ENCODE data around the gene GALK2.

The GALK2 gene

DNA sequence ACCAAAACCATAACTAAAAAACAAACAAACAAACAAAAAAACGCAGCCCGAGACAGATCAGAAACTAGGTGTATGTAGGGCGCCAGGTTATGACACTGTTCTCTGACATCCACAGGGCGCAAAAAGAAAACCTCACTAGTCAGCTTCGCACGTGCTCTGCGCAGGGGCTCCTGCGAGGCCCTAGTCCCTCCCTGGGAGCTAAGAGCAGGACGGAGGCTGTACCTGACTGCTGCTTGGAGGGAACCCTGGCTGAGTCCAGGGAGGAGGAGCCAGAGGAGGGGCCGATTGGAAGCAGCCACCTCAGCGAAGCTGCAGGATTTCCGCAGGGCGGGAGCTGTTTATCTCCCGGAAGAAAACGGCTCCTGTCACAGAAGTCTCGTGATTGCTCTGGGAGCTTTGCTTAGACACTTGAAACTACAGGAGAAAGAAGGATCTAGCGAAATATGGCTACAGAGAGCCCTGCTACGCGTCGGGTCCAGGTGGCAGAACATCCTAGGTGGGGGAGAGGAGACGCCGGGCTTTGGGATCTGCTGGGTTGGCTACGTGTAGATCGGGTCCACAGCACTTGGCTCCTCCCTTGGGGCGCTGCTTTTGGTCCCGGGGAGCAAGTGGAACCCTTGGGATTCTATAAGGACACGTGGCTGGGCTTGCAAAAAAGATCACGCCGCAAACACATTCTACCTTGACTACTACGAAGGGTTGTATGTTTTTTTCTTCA lies at the start of gene GALK2:
GALK2 (plus strand) TSS at position 368 of the 718 bp plus-strand sequence; CDS start at position 444, 76 bp downstream.
- peak; percentile 83 for DNase-seq

DNA sequence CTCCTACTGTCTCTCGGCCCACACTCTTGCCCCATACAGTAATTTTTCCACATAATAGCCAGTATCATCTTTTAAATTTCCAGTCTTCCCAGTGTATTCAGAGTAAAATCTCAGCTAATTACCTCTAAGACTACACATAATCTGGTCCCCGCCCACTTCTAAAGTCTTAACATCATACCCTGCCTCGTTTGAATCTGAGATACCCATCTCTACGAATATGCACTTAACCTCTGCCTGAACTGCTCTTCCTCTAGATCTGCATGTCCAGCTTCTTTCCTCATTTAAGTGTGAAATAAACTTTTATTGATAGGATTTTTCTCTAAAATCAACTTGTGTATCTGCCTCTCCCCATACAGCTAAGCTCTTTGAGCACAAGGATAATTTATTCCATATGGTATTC lies 49.2 kb upstream of the GALK2 start:
- DNase-seq: no peak

DNA sequence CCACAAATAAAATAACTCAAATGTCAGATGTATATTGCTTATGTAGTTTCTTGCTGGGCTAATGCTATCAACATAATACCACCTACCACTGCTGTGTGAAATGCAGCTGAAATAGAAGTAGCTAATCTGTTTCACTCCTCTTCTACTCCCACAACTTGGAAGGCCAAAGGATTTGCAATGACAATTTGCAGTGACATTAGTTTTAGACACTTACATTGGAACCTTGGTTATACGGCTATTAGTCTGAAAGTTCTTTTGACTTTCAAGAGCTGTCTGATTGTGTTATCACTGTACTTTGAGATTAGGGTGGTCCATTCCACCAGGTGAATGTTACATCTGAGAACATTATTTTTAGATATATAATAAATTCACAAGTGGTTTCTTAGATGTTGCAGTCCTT lies 48.1 kb upstream of the GALK2 start:
- no peak for DNase-seq

DNA sequence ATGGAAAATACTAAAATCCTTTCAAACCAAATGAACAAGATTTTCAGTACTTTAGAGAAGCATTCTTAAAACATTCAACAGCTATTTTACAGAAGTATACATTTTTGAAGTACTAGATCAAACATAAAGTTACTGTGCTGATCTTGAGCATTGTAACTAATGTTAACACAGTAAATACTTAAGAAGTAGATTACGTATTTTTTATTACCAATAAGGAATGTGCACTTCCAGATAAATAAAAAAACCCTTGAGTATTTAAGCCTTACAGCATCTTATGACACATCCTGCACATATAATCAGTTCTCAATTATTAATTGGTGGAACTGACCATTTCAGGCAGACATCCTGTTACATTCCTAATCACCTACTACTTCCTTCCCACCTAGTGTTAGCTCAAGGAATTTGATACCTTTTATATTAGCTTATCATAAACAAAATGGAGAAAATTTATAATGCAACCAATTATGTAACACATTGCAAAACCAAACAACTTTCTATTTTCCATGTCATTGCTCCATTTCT lies 47.4 kb upstream of the GALK2 start:
- DNase-seq: no peak

DNA sequence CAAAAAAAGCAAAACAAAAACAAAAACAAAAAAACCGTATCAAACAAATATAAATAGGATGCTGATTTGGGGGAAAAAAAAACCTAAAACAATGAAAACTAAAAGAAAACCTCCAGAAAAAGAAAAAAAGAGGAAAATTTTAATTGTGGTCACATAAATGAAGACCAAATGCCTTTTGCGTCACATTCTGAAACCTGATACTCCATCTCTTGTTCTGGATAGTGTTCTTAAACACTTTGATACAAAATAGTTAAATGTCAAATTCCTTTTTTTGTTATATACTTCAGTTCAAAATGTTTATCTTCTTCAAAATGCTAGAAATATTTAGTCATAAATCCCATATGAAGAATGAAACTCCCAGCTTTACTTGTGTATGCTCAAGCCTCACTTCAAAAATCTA lies 45.7 kb upstream of the GALK2 start:
- no peak for DNase-seq

DNA sequence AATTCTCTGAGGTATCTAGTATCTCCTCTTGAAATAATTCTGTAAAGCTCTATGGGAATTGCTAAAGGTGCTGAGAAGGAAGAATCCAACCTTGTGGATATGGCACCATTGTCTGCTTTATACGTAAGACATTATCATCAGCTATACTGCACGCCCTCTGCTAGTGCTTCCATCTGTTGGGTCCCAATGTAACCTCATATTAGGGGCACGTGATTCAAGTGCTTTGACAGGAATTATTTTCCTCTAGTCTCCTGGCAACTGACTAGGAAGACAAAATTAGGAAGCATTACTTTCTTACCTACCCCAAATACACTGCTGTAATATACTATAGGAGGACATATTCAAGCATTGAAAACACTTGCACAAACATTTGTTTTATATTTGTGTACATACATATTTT lies 38.6 kb upstream of the GALK2 start:
- no peak for DNase-seq

DNA sequence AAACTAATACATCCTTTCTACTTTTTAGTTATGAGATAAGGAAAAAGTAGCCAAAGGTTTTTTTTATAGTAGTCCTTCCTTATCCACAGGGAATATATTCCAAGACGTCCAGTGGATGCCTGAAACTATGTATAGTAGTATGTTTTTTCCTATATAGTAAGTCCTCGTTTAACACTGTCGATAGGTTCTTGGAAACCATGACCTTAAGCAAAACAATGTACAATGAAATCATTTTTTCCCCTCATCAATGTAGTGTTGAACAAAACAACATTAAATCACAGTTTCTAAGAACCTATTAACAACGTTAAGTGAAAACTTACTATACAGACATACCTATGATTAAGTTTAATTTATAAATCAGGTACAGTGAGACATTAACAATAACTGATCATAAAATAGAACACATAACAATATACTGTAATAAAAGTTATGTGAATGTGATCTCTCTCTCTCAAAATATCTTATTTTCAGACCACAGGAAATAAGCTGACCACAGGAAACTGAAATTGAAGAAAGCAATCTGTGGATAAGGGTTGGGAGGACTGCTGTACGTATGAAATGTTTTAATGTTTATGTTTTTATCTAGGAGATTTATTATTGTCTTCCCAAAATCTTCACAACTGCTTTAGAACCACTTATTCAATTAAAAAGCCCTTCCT lies 35.2 kb upstream of the GALK2 start:
- DNase-seq: no peak

DNA sequence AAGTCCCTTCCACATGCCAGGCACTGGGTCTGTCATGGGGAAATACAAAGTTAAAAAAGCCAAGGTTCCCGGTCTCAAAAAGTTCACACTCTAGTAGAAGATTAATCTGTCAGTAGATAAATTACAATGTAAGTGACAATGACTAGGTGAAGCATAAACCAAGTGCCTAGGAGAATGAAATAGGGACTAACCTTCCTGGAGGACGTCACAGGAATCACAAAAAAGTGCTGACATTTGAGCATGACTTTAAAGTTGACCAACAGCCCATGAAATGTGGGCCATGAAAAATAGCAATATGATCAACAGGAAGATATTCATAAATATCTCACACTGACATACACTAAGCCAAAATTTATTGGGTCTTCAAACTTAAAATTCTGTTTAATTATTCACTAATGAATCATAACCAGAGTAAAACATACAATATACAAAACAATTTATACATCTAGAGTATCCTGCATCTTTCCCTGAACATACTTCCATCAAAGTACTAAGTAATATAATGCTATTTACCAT lies 34.6 kb upstream of the GALK2 start:
- DNase-seq: no peak

DNA sequence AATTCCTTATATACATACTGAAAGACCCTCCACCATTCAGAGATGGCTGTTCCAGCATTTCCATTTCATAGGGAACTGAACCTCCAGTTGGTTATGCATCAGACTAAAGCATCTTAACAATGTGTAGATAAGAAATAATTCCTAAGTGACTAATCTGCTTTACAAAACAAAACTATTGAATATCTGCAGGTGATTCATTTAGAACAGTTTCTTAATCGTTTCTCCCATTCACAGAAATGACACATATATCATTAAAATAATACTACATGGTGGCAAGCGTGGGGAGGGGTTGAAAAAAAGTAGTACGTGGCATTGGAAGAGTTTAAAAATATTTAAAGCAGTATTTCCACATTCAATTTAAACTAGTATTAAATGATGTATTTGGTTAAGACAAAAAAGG lies 34.1 kb upstream of the GALK2 start:
- no peak for DNase-seq

DNA sequence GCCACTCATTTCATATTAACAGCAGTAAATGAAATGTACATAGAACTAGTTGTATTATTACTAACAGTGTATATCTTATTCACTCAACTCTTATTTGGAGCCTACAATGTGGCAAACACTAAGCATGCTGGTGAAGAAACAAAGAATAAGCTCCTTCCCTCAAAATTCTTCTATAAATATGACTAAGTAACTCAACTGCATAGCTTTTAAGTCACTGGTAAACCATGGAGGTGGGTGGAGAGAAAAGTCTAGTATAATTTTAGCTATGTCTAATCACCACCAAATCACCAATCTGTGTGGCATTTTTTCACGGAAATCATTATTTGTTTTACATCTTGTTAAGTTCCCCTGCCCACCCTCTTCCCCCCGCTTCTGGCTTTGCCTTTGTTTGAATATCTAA lies 32.2 kb upstream of the GALK2 start:
- no peak for DNase-seq

DNA sequence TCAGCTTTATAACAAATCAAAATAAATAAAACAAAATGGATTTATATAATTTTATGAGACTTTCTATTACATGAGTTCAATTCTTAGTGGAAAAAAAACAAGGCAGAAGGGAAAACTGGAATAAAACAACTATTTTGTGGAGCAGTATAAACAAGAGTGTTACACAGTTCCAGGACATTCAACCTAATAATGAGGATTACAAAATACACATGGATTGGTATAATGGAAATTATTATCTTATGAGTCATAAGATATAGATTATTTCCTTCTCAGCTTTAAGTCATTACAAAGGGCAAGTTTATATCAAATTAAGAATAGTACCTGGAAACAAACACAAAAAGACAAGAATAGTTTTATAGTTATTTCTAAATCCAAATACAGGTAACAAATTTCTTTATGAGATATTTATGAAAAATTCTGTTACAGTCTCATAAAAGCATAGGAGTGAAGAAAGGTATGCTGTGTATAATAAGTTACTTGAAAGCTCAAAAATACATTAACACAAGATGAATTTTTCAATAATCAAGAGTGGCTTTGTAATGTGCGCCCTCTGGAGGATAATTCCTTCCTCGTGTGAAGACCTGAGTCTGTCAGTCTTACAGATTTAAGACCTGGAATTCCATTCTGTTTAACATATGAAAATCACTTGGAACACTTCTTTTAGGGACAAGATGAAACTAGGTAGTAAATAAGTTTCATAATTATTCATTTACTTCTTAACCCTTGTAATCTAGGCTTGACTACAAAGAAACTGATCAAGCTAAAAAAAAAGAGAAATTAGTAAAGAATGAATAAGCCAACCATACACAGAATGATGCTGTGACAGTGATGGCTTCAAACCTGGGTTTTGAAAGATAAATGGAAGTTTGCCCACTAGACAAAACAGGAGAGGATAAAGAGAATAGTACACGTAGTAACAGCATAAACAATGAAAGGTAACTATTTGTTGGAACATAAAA lies 24.1 kb upstream of the GALK2 start:
- DNase-seq: peak; percentile 23

DNA sequence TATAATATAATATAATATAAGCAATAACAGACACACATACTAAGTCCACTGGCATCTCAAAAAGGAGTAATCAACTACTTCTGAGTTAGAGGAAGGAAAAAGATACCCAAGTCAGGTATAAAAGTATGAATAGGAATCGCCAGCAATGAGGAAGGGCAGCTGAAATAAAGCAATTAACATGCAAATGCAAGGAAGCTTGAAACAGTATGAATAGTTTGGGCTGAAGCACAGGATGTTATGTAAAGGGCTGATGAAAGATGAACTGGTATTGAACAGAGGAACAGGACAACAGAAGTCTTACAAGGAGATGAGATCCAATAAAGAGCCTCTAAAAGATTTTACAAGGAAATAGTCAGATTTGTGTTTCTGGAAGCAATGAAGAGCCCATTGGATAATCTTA lies 21.7 kb upstream of the GALK2 start:
- DNase-seq: no peak

DNA sequence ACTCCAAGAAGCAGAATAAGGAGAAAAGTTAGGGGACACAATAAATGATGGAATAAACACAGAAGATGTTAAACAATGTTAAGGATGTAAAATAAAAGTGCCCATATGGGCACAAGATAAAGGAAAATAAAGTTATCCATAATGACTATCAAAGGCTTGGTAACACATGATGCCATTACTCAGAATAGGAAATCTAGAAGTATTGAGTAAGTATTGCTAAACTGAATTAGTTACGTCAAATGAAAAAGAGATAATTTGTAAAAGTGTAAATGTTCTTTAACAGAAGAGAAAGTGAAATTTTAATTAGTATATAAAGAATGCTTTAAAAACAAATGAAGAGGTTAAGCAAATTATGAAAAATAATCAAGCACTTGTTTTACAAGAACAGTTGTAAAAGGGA lies 21.3 kb upstream of the GALK2 start:
- no peak for DNase-seq

DNA sequence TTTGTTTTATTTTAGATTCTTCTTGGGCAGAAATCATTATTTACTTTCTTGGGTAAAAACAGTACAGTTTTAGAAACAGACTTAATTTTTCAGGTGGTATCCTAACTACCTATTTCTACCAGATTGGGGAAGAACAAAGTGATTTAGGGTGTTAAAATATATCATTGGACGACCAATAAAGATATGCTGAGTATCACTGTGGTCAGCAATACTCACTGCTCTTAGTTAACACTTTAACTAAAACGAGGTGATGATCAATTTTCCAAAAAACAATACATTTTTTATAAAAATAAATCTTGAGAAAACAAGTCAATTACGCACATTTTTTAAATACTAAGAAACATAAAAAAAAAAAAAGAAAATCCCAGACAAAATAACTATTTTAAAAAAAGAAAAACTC lies 18.2 kb upstream of the GALK2 start:
- no peak for DNase-seq

DNA sequence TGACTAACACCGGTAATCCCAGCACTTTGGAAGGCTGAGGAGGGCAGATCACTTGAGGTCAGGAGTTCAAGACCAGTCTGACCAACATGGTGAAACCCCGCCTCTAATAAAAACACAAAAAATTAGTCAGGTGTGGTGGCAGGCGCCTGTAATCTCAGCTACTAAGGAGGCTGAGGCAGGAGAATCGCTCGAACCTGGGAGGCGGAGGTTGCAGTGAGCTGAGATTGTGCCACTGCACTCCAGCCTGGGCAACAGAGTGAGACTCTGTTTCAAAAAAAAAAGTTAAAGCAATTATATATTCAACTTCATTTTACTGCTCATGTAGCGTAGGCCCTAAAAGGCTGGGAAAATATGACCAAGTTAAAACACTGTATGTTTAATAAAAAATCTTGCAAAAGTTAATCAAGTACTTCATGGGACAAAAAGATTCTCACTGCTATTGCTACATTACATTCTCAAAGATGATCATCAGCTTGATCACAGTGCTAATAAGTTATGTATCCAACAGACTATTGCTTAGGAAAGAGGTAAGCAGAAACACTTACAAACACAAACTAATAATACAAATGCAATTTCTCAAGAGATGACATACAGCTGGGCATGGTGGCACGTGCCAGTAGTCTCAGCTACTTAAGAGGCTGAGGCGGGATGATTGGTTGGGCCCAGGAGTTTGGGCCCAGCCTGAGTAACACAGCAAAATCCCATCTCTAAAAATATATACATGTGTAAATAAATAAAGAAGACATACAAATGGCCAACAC lies 17.3 kb upstream of the GALK2 start:
- no peak for DNase-seq

DNA sequence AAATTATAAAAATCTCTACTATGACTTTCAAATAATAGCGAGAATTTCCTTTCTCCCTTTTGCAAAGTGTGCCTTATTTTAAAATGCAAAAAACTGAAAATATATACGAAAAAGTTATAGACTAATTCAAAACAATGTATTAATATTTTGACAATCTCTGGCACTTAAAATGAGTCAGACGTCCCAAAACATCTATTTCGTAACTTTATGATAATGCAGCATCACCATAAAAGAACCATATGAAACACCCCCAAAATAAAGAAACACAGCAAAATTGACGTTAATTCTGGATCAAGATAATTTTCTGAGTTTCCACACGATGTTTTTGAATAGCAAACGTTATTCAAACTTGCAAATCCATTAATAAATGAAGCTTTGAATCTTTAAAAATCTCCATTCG lies 15.7 kb upstream of the GALK2 start:
- no peak for DNase-seq

DNA sequence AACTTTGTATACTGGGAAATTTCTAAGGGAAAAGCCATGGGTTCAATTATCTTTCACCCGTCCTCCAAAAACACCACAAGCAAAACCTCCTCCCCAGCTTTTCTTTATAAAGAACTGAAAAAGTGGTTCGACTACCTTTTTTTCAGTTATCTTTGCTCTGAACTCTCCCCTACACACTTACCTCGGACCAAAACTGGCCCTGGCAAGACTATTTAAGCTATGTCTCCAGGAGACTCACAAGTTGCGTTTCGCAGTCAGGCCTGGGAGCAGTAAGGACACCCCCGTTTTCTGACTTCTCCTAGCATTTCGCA lies 15.3 kb upstream of the GALK2 start:
- no peak for DNase-seq

DNA sequence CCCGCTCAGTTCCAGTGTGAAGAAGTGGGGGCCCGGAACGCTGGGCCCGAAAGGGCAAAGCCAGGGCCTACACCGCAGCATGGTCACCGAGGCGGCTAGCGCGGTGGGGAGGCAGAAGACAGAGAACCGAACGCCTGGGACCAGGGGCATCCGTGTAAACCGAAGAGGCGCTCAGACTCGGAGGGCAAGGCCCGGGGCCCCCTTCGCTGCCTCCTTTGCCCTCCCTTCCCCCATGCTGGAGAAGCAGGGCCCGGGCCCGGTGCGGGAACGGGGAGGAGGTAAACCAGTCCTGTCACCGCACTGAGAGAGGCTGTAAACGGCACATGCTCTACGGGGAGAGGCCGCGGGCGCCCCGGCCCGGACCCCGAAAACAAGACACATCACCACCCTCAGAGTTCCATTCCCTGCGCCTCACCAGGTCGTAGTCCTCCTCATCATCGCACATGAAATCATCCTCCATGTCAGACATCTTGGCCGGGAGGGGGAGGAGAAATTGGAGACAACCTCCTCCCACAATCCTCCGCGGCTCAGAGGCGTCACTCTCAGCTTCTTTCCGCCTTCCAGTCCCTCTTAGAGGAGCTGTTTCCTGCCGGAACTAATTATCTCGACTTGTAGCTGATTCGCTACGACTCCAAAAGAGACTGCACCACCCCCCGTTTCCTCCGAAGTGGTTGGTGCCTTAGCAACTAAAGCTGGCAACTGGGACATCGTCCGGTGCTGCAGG lies 14.8 kb upstream of the GALK2 start, which contains the start of gene COPS2:
COPS2 (minus strand) TSS at position 490 of the 724 bp plus-strand sequence; CDS start at position 469, 21 bp downstream.
- peak; percentile 95 for DNase-seq

DNA sequence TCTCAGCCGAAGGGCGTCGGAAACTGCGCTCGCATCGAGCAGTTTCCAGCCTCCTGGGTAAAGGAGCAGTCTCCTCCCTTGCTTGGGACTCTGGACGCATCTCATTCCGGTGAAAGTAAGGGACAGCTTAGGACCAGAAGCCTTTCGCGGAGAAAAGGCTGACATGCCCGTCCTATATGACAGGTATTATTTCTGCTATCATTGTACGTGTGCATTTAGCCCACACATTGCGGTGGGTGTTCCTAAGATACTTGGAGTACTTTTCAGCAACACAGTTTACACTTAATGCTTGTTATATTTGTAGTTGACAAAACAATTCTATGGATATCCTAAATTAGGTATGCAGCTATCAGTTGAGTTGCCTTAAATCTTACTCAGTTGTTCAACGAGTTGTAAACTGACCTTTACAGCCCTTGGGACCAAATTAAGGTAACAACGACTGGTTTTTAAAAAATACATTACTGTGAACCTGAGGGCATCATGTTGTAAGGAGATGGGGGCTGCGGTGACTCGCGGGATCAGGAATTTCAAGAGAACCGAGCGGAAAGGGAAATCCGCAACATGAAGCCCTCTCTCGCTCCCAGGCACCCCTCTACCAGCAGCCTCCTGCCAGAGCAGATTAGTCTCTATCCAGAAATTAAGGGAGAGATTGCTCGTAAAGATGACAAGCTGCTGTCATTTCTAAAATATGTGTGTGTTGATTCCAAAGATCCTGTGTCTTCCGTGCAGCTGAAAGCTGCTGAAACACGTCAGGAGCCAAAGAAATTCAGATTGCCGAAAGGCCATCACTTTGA lies 14.0 kb upstream of the GALK2 start:
- DNase-seq: no peak

DNA sequence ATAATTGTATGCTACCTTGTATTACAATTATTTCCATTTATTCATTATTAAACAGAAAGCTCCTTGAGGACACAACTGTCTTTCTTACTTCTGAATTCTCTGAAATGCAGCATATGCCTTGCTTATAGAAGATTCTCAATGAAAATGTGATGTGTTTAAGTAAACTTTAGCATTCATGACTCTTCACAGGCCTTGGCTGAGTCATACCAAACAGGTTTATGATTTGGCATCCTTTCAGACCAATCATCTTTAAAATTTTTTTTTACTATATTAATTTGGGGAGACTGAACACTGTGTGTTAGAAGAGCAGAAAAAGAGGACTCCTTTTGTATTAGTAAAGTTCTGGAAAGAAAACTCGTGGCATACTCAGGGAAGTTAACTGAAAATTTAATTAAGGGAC lies 6.4 kb upstream of the GALK2 start:
- no peak for DNase-seq

DNA sequence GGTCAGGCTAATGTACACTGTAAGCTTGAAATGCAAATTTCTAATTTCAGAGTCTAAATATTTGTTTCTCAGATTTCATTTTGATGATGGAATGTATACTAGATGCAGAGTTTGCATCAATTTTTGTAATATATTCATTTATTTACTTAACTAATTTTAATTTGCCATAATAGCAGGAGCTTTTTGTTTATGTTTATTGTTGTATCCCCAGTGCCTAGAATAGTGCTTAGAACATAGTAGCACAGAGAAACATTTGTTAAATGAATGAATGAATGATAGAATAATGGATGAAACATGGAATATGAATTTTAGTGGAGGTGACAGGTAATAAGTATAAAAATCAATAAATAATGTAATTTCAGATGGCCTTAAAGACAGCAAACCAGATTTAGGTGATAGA lies 5.2 kb upstream of the GALK2 start:
- no peak for DNase-seq
